ENCODE data around the gene DACH1.

DACH1 gene

GRCh38 chr13:71638751-71639150, 228.3 kb downstream of the DACH1 start:
- Histone ChIP-seq H3K4me3 (ENCODE audit: low read length in 2 of 2) (no peak overlapping the region), H3K9me3 (ENCODE audit: control insufficient read depth in 2 of 2, low read length in 2 of 2) (no peaks in the 10 kb centered on the region), H3K36me3 (ENCODE audit: control insufficient read depth in 2 of 2, insufficient read depth in 2 of 2, low read length in 2 of 2) (no peaks in the 10 kb centered on the region), H3K4me1 (ENCODE audit: control insufficient read depth in 2 of 2, insufficient read depth in 2 of 2, low read length in 2 of 2) (no peaks in the 10 kb centered on the region), H3K9ac (ENCODE audit: low read depth in 1 of 2, low read length in 2 of 2) (no peak overlapping the region), H3K27me3 (ENCODE audit: control insufficient read depth in 2 of 2, insufficient read depth in 2 of 2, low read length in 2 of 2) (no peaks in the 10 kb centered on the region), H3K27ac (ENCODE audit: low read depth in 2 of 2, low read length in 2 of 2) (no peak overlapping the region)

DNA sequence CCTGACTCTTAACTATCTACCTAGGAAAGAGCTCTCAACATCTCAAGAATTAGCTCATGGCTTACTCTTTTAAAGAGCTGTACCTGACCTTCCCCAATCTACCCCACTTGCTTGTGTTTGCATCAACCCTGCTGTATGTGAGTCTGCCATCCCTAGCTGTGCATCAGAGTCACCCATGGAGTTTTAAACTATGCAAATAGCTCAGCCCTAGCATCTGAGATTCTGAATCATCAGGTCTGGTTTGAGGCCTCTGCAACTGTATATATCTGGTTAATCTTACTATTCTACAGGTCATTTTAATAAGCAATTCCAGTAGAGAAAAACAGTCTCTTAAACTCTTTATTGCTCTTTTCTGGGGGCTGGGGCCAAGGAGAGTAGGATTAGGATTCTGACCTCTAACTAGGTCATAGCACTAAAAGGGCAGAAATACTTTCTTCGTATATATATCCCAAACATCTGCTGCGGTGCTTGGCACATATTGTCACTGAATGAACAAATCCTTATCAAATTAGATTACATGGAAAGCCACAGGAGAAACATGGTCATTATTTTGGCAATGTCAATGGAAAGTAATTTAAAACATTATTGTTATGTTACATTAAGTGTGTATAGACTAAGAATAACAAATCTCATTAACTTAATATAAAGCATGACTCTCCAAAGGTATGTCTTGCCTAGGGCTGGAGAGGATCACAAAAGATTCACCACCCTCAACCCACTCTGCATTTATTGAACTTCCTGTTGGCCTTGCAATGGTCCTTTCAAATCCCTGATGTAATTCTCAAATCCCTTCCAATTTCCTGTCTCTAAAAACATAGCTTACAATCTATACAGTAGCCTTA, 232.2 kb downstream of the DACH1 start:
- Histone ChIP-seq H3K9me3 (ENCODE audit: control insufficient read depth in 2 of 2, low read length in 2 of 2) (no peaks in the 10 kb centered on the region), H3K27ac (ENCODE audit: low read depth in 2 of 2, low read length in 2 of 2) (no peak overlapping the region), H3K4me3 (ENCODE audit: low read length in 2 of 2) (no peak overlapping the region), H3K36me3 (ENCODE audit: control insufficient read depth in 2 of 2, insufficient read depth in 2 of 2, low read length in 2 of 2) (no peaks in the 10 kb centered on the region), H3K27me3 (ENCODE audit: control insufficient read depth in 2 of 2, insufficient read depth in 2 of 2, low read length in 2 of 2) (no peaks in the 10 kb centered on the region), H3K4me1 (ENCODE audit: control insufficient read depth in 2 of 2, insufficient read depth in 2 of 2, low read length in 2 of 2) (no peaks in the 10 kb centered on the region), H3K9ac (ENCODE audit: low read depth in 1 of 2, low read length in 2 of 2) (no peak overlapping the region)

GRCh38 chr13:71634182-71634581, 232.8 kb downstream of the DACH1 start:
- no peaks in the 10 kb centered on the region for H3K4me1 ChIP-seq (ENCODE audit: control insufficient read depth in 2 of 2, insufficient read depth in 2 of 2, low read length in 2 of 2)
- no peak overlapping the region for H3K4me3 ChIP-seq (ENCODE audit: low read length in 2 of 2)
- no peaks in the 10 kb centered on the region for H3K36me3 ChIP-seq (ENCODE audit: control insufficient read depth in 2 of 2, insufficient read depth in 2 of 2, low read length in 2 of 2)
- no peaks in the 10 kb centered on the region for H3K27me3 ChIP-seq (ENCODE audit: control insufficient read depth in 2 of 2, insufficient read depth in 2 of 2, low read length in 2 of 2)
- no peak overlapping the region for H3K9ac ChIP-seq (ENCODE audit: low read depth in 1 of 2, low read length in 2 of 2)
- H3K9me3 ChIP-seq (ENCODE audit: control insufficient read depth in 2 of 2, low read length in 2 of 2) = no peaks in the 10 kb centered on the region
- no peak overlapping the region for H3K27ac ChIP-seq (ENCODE audit: low read depth in 2 of 2, low read length in 2 of 2)

GRCh38 chr13:71632721-71633120, 234.3 kb downstream of the DACH1 start:
- Histone ChIP-seq H3K4me3 (ENCODE audit: low read length in 2 of 2) (no peak overlapping the region), H3K36me3 (ENCODE audit: control insufficient read depth in 2 of 2, insufficient read depth in 2 of 2, low read length in 2 of 2) (no peaks in the 10 kb centered on the region), H3K27ac (ENCODE audit: low read depth in 2 of 2, low read length in 2 of 2) (no peak overlapping the region), H3K4me1 (ENCODE audit: control insufficient read depth in 2 of 2, insufficient read depth in 2 of 2, low read length in 2 of 2) (no peaks in the 10 kb centered on the region), H3K9me3 (ENCODE audit: control insufficient read depth in 2 of 2, low read length in 2 of 2) (no peaks in the 10 kb centered on the region), H3K9ac (ENCODE audit: low read depth in 1 of 2, low read length in 2 of 2) (no peak overlapping the region), H3K27me3 (ENCODE audit: control insufficient read depth in 2 of 2, insufficient read depth in 2 of 2, low read length in 2 of 2) (no peaks in the 10 kb centered on the region)

DNA sequence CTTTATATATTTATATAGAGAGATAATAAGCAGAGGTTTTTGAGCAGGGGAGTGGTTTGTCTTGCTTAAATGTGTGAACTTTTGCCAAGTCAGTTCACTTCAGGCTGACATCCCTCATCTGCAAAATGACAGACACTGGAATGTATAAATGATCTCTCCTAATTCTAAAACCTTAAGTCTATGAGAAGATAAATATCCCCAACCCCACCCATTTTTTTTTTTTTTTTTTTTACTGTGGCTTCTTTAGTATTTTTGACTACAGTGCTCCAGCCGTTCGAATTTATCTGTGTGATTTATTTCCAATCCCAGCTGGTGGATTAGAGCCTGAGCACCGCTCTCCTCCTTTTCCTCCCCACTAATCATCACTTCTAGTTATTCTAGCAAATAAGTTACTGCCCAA, 234.8 kb downstream of the DACH1 start:
- Histone ChIP-seq H3K4me1 (ENCODE audit: control insufficient read depth in 2 of 2, insufficient read depth in 2 of 2, low read length in 2 of 2) (no peaks in the 10 kb centered on the region), H3K27me3 (ENCODE audit: control insufficient read depth in 2 of 2, insufficient read depth in 2 of 2, low read length in 2 of 2) (no peaks in the 10 kb centered on the region), H3K9ac (ENCODE audit: low read depth in 1 of 2, low read length in 2 of 2) (no peak overlapping the region), H3K9me3 (ENCODE audit: control insufficient read depth in 2 of 2, low read length in 2 of 2) (no peaks in the 10 kb centered on the region), H3K27ac (ENCODE audit: low read depth in 2 of 2, low read length in 2 of 2) (no peak overlapping the region), H3K36me3 (ENCODE audit: control insufficient read depth in 2 of 2, insufficient read depth in 2 of 2, low read length in 2 of 2) (no peaks in the 10 kb centered on the region), H3K4me3 (ENCODE audit: low read length in 2 of 2) (no peak overlapping the region)

DNA sequence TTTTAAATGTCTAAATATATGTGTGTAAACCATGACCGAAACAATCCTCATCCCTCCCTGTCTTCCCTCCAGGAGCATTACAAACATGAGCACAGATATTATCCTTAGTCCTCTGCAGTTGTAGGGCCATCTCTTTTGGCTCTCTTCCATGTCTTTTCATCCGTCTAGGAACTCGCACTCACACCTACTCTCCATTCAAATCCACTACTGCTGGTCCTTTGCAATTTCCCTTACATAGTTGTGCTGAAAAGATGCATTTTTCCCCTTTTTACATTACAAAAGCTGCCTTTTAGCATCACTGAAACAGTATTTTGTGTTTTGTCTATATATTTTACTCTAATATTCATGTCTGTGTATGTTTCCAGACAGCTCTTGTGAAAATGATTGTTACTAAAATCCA, 237.8 kb downstream of the DACH1 start:
- no peaks in the 10 kb centered on the region for H3K36me3 ChIP-seq (ENCODE audit: control insufficient read depth in 2 of 2, insufficient read depth in 2 of 2, low read length in 2 of 2)
- H3K4me1 ChIP-seq (ENCODE audit: control insufficient read depth in 2 of 2, insufficient read depth in 2 of 2, low read length in 2 of 2) = no peaks in the 10 kb centered on the region

DNA sequence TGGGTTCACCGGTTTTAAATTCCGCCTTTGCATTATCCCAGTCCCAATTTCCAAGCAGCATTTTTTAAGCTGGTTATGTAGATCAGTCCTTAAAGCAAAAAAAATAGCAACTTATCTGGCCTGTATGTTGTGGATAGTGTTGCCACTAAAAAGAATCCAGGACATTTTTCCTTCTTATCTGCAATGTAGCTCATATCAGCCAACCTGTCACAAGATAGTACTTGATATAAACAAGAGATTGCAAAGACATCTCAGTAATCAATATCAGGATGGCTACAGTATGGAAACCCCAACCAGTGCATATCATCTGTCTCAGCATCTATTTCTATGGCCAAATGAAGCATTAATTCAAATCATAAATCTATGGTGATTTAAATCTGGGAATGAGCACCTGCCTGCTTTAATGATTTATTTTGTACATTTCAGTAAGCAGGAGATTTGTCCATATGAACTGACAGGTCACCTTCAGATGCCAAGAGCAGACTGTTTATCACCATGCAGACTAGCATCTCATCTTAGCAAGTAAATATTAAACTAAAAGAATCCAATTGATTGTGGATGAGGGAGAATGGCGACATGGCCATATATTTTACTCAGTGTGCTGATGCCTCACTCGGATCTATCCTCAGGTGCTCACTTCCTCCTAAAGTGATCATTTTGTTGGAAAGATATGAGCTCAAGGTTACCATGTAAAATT, 240.4 kb downstream of the DACH1 start:
- H3K27me3 ChIP-seq (ENCODE audit: control insufficient read depth in 2 of 2, insufficient read depth in 2 of 2, low read length in 2 of 2) = no peaks in the 10 kb centered on the region
- no peaks in the 10 kb centered on the region for H3K9me3 ChIP-seq (ENCODE audit: control insufficient read depth in 2 of 2, low read length in 2 of 2)
- H3K4me1 ChIP-seq (ENCODE audit: control insufficient read depth in 2 of 2, insufficient read depth in 2 of 2, low read length in 2 of 2) = no peaks in the 10 kb centered on the region
- no peaks in the 10 kb centered on the region for H3K36me3 ChIP-seq (ENCODE audit: control insufficient read depth in 2 of 2, insufficient read depth in 2 of 2, low read length in 2 of 2)
- H3K4me3 ChIP-seq (ENCODE audit: low read length in 2 of 2) = no peak overlapping the region
- no peak overlapping the region for H3K9ac ChIP-seq (ENCODE audit: low read depth in 1 of 2, low read length in 2 of 2)
- H3K27ac ChIP-seq (ENCODE audit: low read depth in 2 of 2, low read length in 2 of 2) = no peak overlapping the region

More for the DNA sequence above, 237.8 kb downstream of the DACH1 start:
- Histone ChIP-seq H3K9ac (ENCODE audit: low read depth in 1 of 2, low read length in 2 of 2) (no peak overlapping the region), H3K27ac (ENCODE audit: low read depth in 2 of 2, low read length in 2 of 2) (no peak overlapping the region), H3K27me3 (ENCODE audit: control insufficient read depth in 2 of 2, insufficient read depth in 2 of 2, low read length in 2 of 2) (no peaks in the 10 kb centered on the region), H3K9me3 (ENCODE audit: control insufficient read depth in 2 of 2, low read length in 2 of 2) (no peaks in the 10 kb centered on the region), H3K4me3 (ENCODE audit: low read length in 2 of 2) (no peak overlapping the region)

GRCh38 chr13:71625694-71626093, 241.3 kb downstream of the DACH1 start:
- Histone ChIP-seq H3K4me1 (ENCODE audit: control insufficient read depth in 2 of 2, insufficient read depth in 2 of 2, low read length in 2 of 2) (no peaks in the 10 kb centered on the region), H3K4me3 (ENCODE audit: low read length in 2 of 2) (no peak overlapping the region), H3K9me3 (ENCODE audit: control insufficient read depth in 2 of 2, low read length in 2 of 2) (no peaks in the 10 kb centered on the region), H3K9ac (ENCODE audit: low read depth in 1 of 2, low read length in 2 of 2) (no peak overlapping the region), H3K36me3 (ENCODE audit: control insufficient read depth in 2 of 2, insufficient read depth in 2 of 2, low read length in 2 of 2) (no peaks in the 10 kb centered on the region), H3K27ac (ENCODE audit: low read depth in 2 of 2, low read length in 2 of 2) (no peak overlapping the region), H3K27me3 (ENCODE audit: control insufficient read depth in 2 of 2, insufficient read depth in 2 of 2, low read length in 2 of 2) (no peaks in the 10 kb centered on the region)

DNA sequence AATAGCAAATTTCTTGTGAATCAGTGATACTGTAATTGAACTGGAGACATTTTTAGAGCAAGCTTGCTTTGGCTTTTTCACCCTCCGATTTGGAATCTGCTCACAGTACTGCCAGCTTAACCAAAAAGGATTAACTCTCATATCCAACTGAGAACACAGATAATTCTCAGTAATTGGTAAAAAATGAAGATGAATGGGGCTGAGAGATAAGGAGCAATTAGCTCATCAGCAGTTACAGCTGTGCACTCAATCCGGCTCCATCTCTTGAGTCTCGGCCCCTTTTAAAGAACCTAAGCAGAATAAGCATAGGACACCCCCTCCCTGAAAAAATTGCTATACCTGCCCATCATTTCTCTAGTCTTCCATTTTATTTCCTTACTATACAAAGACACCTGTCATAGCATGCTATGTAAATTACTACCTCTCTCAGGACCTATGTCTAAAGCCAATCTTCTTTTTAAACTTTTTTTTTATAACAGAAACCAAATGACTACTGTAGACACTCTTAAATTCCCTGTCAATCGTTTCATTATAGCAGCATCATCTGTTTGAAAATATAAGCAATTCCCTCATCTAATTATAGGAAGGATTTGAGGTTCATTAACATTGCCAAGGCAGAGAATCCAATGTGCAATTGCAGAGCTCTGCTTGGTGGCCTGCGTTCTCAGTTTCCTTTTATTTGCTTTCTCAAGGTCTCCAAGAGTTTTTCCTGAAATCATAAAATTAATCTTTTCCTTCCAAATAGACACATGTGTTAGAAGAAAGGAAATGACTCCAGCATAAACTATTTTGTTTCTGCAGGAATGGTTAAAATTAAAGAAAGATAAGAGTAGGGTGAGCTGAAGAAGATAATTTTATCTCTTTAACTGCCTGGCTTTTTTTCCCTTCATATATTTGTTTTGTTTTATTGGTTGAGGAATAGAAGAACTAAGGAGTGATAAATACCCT, 242.1 kb downstream of the DACH1 start:
- Histone ChIP-seq H3K4me1 (ENCODE audit: control insufficient read depth in 2 of 2, insufficient read depth in 2 of 2, low read length in 2 of 2) (no peaks in the 10 kb centered on the region), H3K27ac (ENCODE audit: low read depth in 2 of 2, low read length in 2 of 2) (no peak overlapping the region), H3K9ac (ENCODE audit: low read depth in 1 of 2, low read length in 2 of 2) (no peak overlapping the region), H3K9me3 (ENCODE audit: control insufficient read depth in 2 of 2, low read length in 2 of 2) (no peaks in the 10 kb centered on the region), H3K27me3 (ENCODE audit: control insufficient read depth in 2 of 2, insufficient read depth in 2 of 2, low read length in 2 of 2) (no peaks in the 10 kb centered on the region), H3K4me3 (ENCODE audit: low read length in 2 of 2) (no peak overlapping the region), H3K36me3 (ENCODE audit: control insufficient read depth in 2 of 2, insufficient read depth in 2 of 2, low read length in 2 of 2) (no peaks in the 10 kb centered on the region)
